GM19463 (cell line): ENCODE data around the gene CACNA1D.

Experiments
- ATAC-seq: cut with Tn5 transposase; IDR thresholded peaks from one replicate; pipeline ENCODE4 v1.9.1; 2021; ENCODE audit warnings: mild to moderate bottlenecking, moderate library complexity; ENCODE audit not compliant: unreplicated experiment

Gene CACNA1D

GRCh38 chr3:53495146-53495519, 722 bp downstream of the CACNA1D start:
- ATAC-seq: no peak

GRCh38 chr3:53495520-53496391, 1.3 kb downstream of the CACNA1D start:
- ATAC-seq: no peak

- no peak for ATAC-seq
Observed at GRCh38 chr3:53496392-53496670, 1.9 kb downstream of the CACNA1D start.

GRCh38 chr3:53496984-53497383, 2.6 kb downstream of the CACNA1D start:
- no peak for ATAC-seq

GRCh38 chr3:53498806-53499641, 4.6 kb downstream of the CACNA1D start:
- no peak for ATAC-seq

GRCh38 chr3:53500165-53500777, 5.9 kb downstream of the CACNA1D start:
- ATAC-seq: no peak

GRCh38 chr3:53501178-53501577, 6.8 kb downstream of the CACNA1D start:
- ATAC-seq: no peak

- no peak for ATAC-seq
Observed at GRCh38 chr3:53502737-53503136, 8.3 kb downstream of the CACNA1D start.

- ATAC-seq: no peak
Observed at GRCh38 chr3:53503195-53503594, 8.8 kb downstream of the CACNA1D start.

- ATAC-seq: no peak
Observed at GRCh38 chr3:53506110-53506762, 11.8 kb downstream of the CACNA1D start.

- no peak for ATAC-seq
Observed at GRCh38 chr3:53506763-53507145, 12.3 kb downstream of the CACNA1D start.

- ATAC-seq: no peak
Observed at GRCh38 chr3:53509494-53509893, 15.1 kb downstream of the CACNA1D start.

GRCh38 chr3:53510508-53510907, 16.1 kb downstream of the CACNA1D start:
- no peak for ATAC-seq

- no peak for ATAC-seq
Observed at GRCh38 chr3:53511246-53511645, 16.8 kb downstream of the CACNA1D start.

GRCh38 chr3:53513556-53514190, 19.3 kb downstream of the CACNA1D start:
- no peak for ATAC-seq

GRCh38 chr3:53516339-53516738, 21.9 kb downstream of the CACNA1D start:
- ATAC-seq: no peak

GRCh38 chr3:53518495-53518981, 24.1 kb downstream of the CACNA1D start:
- ATAC-seq: no peak

GRCh38 chr3:53519065-53519709, 24.8 kb downstream of the CACNA1D start:
- ATAC-seq: no peak

GRCh38 chr3:53523346-53523745, 28.9 kb downstream of the CACNA1D start:
- ATAC-seq: no peak

GRCh38 chr3:53524566-53524965, 30.2 kb downstream of the CACNA1D start:
- ATAC-seq: no peak
